Panc1 (cell line): ENCODE measurements around the gene MYO18B.

ENCODE experiments used
- SIN3A ChIP-seq: IDR thresholded peaks from 2 replicates; pipeline ENCODE4 v1.6.1; 2012; ENCODE audit warnings: low read depth, mild to moderate bottlenecking, low read length, moderate library complexity, borderline replicate concordance; ENCODE audit not compliant: insufficient read depth
- TF ChIP-seq, protein P1 (sequence below): fragments of 450-650 bp; IDR thresholded peaks from 2 replicates; pipeline ENCODE4 v1.5.1; 2017; ENCODE audit warnings: mild to moderate bottlenecking

DNA sequence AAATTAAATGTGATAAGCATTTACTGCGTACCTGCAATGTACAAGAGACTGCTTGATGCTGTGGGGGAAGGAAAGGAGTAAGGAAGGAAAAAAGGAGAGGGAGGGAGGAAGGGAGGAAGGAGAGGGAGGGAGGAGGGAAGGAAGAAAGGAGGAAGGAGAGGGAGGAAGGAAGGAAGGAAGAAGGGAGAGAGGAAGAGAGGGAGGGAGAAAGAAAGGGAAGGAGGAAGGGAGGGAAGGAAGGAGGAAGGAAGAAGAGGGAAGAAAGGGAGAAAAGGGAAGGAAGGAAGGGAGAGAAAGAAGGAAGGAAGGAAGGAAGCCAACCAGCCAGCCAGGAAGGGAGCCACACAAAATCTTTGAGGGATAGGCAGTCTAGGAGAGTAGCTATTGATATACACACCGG is 44.0 kb upstream of the MYO18B start:
- TF ChIP-seq SIN3A: no peak
- TF ChIP-seq, protein P1, sequence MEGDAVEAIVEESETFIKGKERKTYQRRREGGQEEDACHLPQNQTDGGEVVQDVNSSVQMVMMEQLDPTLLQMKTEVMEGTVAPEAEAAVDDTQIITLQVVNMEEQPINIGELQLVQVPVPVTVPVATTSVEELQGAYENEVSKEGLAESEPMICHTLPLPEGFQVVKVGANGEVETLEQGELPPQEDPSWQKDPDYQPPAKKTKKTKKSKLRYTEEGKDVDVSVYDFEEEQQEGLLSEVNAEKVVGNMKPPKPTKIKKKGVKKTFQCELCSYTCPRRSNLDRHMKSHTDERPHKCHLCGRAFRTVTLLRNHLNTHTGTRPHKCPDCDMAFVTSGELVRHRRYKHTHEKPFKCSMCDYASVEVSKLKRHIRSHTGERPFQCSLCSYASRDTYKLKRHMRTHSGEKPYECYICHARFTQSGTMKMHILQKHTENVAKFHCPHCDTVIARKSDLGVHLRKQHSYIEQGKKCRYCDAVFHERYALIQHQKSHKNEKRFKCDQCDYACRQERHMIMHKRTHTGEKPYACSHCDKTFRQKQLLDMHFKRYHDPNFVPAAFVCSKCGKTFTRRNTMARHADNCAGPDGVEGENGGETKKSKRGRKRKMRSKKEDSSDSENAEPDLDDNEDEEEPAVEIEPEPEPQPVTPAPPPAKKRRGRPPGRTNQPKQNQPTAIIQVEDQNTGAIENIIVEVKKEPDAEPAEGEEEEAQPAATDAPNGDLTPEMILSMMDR: no peak
